GM18511 (cell line): ENCODE data around the gene RPL14.
"Not testable (repeated sequence)": the region's sequence is repeated elsewhere in the genome, so short reads cannot be mapped to it uniquely, and the experiment has no call there.

Source experiments
- ATAC-seq: cut with Tn5 transposase; IDR thresholded peaks from one replicate; pipeline ENCODE4 v1.9.1; 2021; ENCODE audit warnings: mild to moderate bottlenecking, moderate library complexity; ENCODE audit not compliant: unreplicated experiment

Gene RPL14

DNA sequence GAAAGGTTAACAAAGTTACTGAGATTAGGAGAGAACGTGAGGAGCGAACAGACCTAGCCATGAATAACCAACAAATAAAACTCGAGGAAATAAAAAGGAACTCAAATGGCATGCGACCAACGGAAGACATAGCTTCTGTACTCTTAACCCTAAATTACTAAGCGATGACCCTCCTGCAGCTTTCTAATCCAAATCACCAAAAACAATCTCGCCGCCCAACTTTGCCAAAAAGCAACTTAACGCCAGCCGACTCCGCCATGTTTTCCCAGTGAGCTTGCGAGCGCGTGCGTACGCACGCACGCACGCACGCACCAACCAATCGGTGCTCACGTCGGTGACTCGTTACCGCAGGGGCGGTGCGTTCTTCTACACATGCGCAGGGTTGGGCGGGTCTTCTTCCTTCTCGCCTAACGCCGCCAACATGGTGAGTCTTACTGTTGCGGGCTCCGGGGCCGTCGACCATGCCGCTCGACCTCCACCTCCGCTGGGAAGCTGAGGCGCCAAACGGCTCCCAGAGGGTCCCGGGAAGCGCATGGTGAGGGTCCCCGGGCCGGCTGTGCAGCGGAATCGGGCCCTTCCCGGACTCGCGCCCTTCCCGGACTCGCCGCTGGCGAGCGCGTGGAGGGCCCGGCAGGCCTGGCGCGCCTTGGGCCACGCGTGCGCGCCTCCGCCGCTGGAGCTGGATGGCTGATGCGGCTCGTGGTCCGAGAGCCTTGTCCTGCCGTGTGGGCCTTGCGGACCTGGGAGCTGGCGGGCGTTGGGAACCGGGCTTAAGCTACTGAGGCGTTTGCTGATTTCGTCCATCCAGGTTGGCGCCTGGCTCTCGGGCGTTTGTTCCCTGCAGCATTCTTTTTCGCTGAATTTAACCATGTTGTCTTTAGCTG is at the start of gene RPL14:
Gene RPL14 (plus strand): TSS at position 400 of the 884 bp plus-strand sequence. CDS start 133 bp downstream, at position 533.
- peak; percentile 65 for ATAC-seq

DNA sequence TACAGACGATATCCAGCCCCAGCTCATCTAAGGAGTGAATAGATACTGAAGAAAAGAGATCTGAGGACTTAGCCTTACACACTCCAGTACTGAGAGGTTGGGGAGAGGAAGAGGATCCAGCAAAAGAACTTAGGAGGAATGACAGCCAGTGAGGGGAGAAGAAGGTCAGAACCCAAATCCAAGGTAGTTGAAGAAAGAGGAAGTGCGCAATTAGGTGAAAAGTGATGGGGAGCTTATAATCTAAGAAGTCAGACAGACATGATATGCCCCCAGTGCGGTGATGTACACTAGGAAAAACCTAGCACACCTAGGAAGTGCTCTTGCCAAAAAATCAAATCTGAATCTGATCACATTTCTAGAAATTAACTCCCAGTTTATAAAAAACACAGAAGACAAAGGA is 49.5 kb upstream of the RPL14 start:
- no peak for ATAC-seq

DNA sequence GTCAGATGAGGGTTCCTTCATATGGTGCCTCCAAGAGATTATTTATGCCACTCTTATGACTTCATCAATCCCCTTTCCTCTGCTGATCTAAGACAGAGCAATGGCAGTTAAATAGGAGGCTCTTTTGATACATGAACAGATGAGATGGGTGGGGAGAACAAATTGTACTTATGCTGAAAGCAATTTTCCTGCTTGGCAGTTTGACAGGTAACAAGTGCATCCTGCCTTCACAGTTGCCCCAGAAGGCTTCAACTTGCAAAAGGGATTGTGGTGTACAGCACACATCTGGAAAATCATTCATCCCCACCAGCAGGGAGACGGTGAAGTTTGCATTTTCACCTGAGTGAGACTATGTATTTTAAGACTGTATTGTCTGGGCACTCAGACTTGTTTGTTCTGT is 42.9 kb upstream of the RPL14 start:
- no peak for ATAC-seq

DNA sequence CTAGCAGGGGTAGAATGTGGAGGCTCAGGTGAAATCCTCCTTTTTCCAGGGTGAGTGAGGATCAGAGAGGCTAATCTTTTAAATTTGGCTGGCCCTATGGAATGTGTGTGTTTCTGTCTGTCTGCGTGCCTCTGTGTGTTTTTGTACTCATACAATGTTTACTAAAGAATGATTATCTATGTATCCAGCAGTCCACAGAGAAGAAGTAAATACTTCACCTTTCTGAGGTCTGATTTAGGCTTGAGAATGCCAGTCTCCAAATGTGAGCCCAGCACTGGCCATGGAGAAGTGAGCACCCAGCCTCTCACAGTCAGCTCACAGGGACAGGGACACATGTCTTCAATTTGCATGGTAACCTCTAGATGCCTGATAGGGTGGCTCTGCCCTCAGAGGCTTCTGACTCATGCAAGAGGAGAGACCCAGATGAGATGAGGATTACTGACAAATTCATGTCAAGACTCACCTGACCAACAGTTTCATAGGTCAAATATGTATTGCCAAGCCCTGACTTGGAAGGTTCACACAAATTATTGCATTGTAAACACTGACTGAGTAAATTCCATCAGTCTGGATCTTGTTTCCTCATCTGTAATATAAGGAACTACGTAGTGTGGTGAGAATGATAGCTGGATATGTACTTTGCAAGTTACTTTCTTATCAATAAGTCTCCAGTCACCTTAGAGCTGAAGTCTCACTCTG is 39.1 kb upstream of the RPL14 start:
- no peak for ATAC-seq

GRCh38 chr3:40422861-40423260 is 34.3 kb upstream of the RPL14 start:
- no peak for ATAC-seq

GRCh38 chr3:40427045-40427669 is 30.0 kb upstream of the RPL14 start:
- ATAC-seq = no peak

GRCh38 chr3:40432793-40433192 is 24.3 kb upstream of the RPL14 start:
- no peak for ATAC-seq

DNA sequence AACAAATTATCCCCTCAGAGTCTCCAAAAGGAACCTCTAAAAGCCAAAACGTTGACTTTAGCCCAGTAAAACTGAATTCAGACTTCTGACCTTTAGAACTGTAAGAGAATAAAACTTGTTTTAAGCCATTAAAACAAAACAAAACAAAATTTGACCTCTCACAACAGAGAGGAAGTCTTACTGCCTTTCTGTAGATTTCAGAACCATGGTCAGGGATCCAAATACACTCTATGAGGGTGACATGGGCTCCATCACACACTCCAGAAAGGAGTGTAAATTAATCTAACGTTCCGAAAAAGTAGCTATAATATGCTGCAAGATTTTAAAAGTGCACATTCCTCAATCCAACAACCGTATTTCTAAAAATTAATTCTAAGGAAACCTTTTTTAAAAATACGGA is 19.2 kb upstream of the RPL14 start:
- ATAC-seq = no peak

DNA sequence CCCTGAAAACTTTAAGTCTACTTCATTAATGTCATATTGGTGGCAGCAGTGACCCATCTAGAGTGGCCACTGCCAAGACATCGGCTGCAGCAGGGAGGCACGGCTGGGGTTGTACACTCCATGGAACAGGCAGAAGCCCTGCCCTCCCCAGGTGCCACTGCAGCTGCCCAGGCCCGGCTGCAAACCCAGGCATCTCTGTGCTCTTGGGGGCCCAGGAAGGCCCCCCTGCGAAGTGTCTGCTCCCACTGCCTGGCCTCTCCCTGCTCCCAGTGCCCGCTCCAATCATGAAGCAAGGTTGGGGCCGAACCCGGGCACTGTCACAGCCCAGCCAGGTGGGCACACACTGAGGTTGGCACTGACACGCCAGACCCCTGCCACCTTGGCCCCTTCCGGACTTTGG is 12.1 kb upstream of the RPL14 start:
- no peak for ATAC-seq

GRCh38 chr3:40445880-40446279 is 11.3 kb upstream of the RPL14 start:
- no peak for ATAC-seq

DNA sequence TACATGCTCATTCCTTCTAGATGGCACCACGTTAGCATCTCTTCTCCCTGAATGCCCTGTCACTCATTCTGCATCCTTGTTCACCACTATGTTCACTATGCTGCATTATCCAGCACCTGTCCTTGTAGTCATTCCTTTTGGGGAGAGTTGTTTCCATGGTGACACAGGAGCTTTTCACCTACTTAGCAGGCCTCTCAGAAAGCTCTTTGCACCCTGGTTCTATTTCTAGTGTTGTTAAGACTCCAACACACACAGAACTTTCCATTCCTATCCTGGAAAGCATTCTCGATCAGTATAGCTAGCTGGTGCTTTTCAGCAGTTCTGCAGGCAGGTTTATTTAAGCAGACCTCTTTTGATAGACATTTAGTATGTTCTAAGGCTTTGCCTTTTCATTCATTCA is 6.7 kb upstream of the RPL14 start:
- no peak for ATAC-seq

DNA sequence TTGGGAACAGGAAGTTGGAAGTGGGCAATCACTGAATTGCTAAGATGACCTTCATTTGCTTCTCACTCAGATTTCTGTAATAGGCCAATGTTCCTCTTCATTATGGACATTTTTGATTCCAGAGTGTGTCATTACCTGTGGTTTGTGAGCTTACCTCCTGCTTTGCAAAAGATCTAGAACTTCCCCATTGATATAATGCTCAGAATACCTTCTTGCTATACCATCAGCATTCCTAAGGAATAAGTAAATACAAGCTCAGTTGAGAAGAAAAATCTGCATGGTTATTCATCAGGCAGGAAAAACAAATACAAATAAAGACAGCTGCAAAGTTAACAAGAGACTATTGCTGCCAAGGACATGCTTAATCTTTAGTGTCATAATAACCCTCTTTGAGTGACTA is 5.6 kb upstream of the RPL14 start:
- ATAC-seq = no peak

- ATAC-seq = no peak
Observed at GRCh38 chr3:40452057-40452456, 5.1 kb upstream of the RPL14 start.

GRCh38 chr3:40452562-40452875 is 4.6 kb upstream of the RPL14 start:
- no peak for ATAC-seq

DNA sequence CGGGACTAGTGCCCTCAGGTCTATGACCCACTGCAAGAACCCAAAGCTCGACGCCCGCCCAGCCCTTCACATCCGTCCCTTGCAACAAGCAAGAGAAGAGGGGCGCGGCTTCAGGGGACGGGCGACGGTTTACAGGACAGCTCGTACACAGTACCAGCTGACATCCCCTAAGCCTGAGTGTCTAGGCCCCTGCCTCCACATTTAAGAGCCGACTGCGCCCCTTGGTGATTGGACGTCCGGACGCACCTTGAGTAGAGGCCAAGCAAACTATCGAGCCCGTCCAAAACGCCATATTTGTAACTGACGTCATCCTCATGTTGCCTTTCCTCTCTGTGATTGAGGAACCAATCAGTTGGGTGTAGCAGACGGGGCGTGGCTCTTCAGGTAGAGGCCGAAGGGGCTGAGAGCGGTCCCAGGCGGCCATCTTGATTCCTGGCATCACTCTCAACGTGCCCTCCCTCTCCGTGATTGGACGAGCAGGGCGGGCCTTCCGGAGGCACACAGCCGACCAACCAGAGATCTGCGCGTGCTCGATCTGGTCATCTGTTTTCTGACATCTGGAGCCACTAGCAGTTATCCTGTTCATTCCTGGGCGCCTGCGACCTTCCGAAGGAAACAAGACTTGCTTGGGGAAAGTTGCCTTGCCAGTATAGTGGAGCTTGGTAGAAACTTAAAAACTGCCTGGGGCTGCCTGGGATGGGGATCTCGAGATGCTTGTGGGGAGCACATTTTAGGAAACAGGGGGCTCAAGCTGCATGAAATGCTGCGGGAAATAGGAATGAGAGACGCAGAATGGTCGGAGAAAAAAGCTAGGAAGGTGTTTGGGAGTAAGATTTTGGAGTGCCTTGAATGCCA is 4.0 kb upstream of the RPL14 start:
- ATAC-seq = peak; percentile 95

DNA sequence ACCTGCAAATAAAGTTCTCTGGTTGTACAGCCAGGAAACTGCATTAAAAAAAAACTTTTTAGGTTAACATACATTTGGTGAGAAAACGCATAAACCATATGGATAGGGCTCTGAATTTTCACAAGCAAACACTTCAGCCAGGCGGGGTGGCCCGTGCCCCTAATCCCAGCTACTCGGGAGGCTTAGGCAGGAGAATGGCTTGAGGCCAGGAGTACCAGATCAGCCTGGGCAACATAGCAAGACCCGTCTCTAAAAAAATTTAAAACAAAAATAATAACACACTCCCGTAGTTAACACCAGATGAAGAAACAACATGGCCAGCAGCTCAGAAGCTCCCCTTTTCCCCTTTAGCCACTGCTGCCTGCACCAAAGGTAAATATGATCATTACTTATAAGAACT is 3.2 kb upstream of the RPL14 start:
- ATAC-seq = no peak

DNA sequence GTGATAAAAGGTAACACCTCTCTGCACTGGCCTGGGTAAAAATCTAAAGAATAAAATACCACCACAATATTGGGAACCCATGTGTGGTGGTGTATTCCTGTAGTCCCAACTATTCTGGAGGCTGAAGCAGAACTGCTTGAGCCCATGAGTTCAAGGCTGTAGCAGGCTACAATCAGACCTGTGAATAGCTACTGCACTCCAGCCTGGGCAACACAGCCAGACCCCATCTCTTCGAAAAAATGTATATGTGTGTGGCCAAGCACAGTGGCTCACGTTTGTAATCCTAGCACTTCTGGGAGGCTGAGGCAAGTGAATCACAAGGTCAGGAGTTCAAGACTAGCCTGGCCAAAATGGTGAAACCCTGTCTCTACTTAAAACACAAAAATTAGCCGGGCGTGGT is 1.8 kb upstream of the RPL14 start:
- ATAC-seq = no peak

GRCh38 chr3:40456279-40456939 is 730 bp upstream of the RPL14 start:
- ATAC-seq = no peak

GRCh38 chr3:40458473-40458872 is 1.3 kb downstream of the RPL14 start:
- no peak for ATAC-seq

DNA sequence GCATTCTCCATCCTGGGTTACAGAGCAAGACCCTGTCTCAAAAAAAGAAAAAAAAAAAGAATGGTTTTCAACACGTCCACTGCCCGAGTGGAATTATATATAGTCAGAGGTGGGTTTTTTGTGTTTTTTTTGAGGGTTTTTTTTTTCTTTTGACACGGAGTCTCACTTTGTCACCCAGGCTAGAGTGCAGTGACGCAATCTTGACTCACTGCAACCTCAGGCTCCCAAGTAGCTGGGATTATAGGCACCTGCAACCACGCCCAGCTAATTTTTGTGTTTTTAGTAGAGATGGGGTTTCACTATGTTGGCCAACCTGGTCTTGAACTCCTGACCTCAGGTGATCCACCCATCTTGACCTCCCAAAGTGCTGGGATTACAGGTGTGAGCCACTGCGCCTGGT is 3.3 kb downstream of the RPL14 start:
- not testable (repeated sequence) for ATAC-seq

DNA sequence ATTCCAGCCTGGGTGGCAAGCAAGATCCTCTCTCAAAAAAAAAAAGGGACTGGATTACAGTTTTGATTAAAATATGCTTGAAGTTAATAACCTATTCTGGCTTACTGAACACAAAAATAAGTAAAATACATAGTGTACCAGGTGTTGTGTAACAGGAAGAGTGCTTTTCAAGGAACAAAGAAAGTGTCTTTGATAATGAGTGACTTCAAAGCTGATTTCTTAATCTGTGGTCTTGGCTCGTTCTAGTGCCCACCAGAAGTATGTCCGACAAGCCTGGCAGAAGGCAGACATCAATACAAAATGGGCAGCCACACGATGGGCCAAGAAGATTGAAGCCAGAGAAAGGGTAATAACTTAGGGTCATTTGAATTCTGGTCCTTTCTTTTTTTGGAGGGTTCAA is 4.0 kb downstream of the RPL14 start:
- ATAC-seq = no peak
